Loucy (cell line): Measurements from ENCODE around the gene SDC3.

Experiments used
- H2AFZ ChIP-seq: fragments of 200-600 bp; sonication (generic); 2 replicates; pipeline ENCODE4 v1.6.0; 2016; ENCODE audit warnings: antibody characterized with exemption, mild to moderate bottlenecking, low read length, moderate library complexity
- H3F3A ChIP-seq: fragments of 200-600 bp; 2 replicates; pipeline ENCODE4 v1.6.0; 2016; ENCODE audit warnings: antibody characterized with exemption, low read depth, mild to moderate bottlenecking
- H3K27me3 ChIP-seq: fragments of 200-600 bp; sonication (generic); 2 replicates; pipeline ENCODE4 v1.6.1; 2014; ENCODE audit warnings: low read length, mild to moderate bottlenecking; ENCODE audit not compliant: insufficient read depth, poor library complexity, severe bottlenecking
- H3K36me3 ChIP-seq: fragments of 200-600 bp; sonication (generic); 2 replicates; pipeline ENCODE4 v1.6.1; 2016; ENCODE audit warnings: low read length; ENCODE audit not compliant: insufficient read depth
- H3K4me1 ChIP-seq: fragments of 200-600 bp; sonication (generic); 2 replicates; pipeline ENCODE4 v1.5.1; 2014; ENCODE audit warnings: low read length, mild to moderate bottlenecking; ENCODE audit not compliant: insufficient read depth, poor library complexity, severe bottlenecking
- H3K4me2 ChIP-seq: fragments of 200-600 bp; sonication (generic); 2 replicates; pipeline ENCODE4 v1.6.0; 2014; ENCODE audit warnings: antibody characterized with exemption, low read length, low read depth, mild to moderate bottlenecking; ENCODE audit not compliant: poor library complexity, severe bottlenecking
- H3K4me3 ChIP-seq: fragments of 200-600 bp; sonication (generic); 2 replicates; pipeline ENCODE4 v1.5.1; 2014; ENCODE audit warnings: low read length, mild to moderate bottlenecking, mixed read lengths; ENCODE audit not compliant: poor library complexity, severe bottlenecking
- H3K79me2 ChIP-seq: fragments of 200-600 bp; sonication (generic); 2 replicates; pipeline ENCODE4 v1.6.1; 2014; ENCODE audit warnings: low read length; ENCODE audit not compliant: insufficient read depth
- H3K9ac ChIP-seq: fragments of 200-600 bp; sonication (generic); 2 replicates; pipeline ENCODE4 v1.6.0; 2014; ENCODE audit warnings: mild to moderate bottlenecking, low read depth, low read length, moderate library complexity; ENCODE audit not compliant: poor library complexity, severe bottlenecking
- H3K9me2 ChIP-seq: fragments of 200-600 bp; sonication (generic); replicated peaks from 2 replicates; pipeline ENCODE4 v1.6.1; 2016; ENCODE audit warnings: low read depth, low read length, mixed read lengths
- H3K9me3 ChIP-seq: fragments of 200-600 bp; sonication (generic); 2 replicates; pipeline ENCODE4 v1.6.1; 2014; ENCODE audit warnings: mild to moderate bottlenecking, antibody characterized with exemption, low read length, low read depth; ENCODE audit not compliant: insufficient read depth
- H4K20me1 ChIP-seq: fragments of 200-600 bp; sonication (generic); 2 replicates; pipeline ENCODE4 v1.6.0; 2014; ENCODE audit warnings: antibody characterized with exemption, low read length, mild to moderate bottlenecking; ENCODE audit not compliant: insufficient read depth, poor library complexity, severe bottlenecking
- EZH2phosphoT487 ChIP-seq: fragments of 200-600 bp; IDR thresholded peaks from 2 replicates; pipeline ENCODE4 v1.6.1; 2018; ENCODE audit warnings: antibody characterized with exemption, mild to moderate bottlenecking, moderate library complexity, borderline replicate concordance
- TF ChIP-seq, protein P1 (sequence below): fragments of 200-600 bp; sonication (generic); conservative IDR thresholded peaks from 2 replicates; pipeline ENCODE4 v1.5.1; 2014; ENCODE audit warnings: mild to moderate bottlenecking, antibody characterized with exemption, low read length

Gene SDC3

DNA sequence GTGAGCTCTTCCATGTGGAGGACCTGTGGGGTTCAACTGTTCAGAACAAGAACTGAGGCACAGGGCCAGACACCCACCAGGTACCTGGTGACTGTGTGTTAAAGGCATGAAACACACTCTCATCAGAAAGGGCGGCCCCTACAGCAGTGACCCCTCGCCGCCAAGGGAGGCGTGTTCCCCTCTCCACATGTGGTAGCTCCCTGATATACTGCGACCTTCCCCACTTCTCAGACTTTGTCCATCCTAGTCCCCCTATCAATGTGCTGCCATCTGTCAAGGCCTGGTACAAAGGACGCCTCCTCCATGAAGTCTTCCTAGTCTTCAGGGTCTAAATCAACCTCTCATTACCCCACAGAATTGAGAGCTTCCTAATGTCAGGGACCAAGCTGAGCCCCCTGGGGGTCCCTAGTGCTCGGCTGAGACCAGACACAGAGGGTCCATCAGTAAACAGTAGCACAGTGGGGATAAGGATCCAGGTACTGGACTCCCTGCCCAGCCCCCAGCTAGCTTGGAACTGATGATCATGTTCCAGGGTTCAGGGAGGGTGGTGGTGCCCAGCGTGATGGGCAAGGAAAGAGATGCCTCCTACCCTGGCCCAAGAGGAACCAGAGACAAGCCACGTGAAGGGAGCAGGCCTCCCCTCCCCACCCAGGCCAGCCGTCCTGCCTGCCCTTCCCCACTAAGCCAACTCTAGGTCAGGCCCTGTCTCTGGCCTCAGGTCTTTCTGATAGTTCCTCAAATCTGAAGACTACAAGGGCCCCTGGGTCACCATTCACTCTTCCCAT is 10.3 kb downstream of the SDC3 start:
- H3K9ac ChIP-seq: no peak overlapping the region
- H3K4me2 ChIP-seq: no peak overlapping the region
- no peaks in the 10 kb centered on the region for H3K4me1 ChIP-seq
- H4K20me1 ChIP-seq: no peaks in the 10 kb centered on the region
- peaks cover 7% of the 10 kb centered on the region for H3K27me3 ChIP-seq
- H3K79me2 ChIP-seq: no peaks in the 10 kb centered on the region
- H3K9me3 ChIP-seq: no peaks in the 10 kb centered on the region
- no peak overlapping the region for H2AFZ ChIP-seq
- TF ChIP-seq, protein P1, sequence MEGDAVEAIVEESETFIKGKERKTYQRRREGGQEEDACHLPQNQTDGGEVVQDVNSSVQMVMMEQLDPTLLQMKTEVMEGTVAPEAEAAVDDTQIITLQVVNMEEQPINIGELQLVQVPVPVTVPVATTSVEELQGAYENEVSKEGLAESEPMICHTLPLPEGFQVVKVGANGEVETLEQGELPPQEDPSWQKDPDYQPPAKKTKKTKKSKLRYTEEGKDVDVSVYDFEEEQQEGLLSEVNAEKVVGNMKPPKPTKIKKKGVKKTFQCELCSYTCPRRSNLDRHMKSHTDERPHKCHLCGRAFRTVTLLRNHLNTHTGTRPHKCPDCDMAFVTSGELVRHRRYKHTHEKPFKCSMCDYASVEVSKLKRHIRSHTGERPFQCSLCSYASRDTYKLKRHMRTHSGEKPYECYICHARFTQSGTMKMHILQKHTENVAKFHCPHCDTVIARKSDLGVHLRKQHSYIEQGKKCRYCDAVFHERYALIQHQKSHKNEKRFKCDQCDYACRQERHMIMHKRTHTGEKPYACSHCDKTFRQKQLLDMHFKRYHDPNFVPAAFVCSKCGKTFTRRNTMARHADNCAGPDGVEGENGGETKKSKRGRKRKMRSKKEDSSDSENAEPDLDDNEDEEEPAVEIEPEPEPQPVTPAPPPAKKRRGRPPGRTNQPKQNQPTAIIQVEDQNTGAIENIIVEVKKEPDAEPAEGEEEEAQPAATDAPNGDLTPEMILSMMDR: no peak
- no peak for TF ChIP-seq EZH2phosphoT487
- H3K9me2 ChIP-seq: no peaks in the 10 kb centered on the region
- H3K36me3 ChIP-seq: no peaks in the 10 kb centered on the region
- no peaks in the 10 kb centered on the region for H3F3A ChIP-seq
- no peak overlapping the region for H3K4me3 ChIP-seq

DNA sequence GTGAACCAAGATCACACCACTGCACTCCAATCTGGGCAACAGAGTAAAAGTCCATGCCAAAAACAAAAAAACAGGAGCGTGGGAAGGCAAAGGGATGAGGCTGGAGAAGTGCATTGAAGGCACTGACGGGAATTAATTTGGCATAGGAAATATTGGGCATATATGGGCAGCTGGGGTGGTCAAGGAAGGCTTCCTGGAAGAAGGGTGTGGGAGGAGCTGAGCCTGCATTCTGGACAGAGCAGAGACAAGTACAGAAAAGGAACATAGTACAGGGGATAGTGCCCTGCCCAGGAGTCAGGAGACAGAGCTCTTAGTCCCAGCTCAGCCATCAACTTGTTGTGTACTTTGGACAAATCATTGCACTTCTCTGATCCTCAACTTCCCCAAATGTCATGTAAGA is 11.7 kb downstream of the SDC3 start:
- H4K20me1 ChIP-seq: no peaks in the 10 kb centered on the region
- no peak for TF ChIP-seq EZH2phosphoT487
- TF ChIP-seq, protein P1: no peak

DNA sequence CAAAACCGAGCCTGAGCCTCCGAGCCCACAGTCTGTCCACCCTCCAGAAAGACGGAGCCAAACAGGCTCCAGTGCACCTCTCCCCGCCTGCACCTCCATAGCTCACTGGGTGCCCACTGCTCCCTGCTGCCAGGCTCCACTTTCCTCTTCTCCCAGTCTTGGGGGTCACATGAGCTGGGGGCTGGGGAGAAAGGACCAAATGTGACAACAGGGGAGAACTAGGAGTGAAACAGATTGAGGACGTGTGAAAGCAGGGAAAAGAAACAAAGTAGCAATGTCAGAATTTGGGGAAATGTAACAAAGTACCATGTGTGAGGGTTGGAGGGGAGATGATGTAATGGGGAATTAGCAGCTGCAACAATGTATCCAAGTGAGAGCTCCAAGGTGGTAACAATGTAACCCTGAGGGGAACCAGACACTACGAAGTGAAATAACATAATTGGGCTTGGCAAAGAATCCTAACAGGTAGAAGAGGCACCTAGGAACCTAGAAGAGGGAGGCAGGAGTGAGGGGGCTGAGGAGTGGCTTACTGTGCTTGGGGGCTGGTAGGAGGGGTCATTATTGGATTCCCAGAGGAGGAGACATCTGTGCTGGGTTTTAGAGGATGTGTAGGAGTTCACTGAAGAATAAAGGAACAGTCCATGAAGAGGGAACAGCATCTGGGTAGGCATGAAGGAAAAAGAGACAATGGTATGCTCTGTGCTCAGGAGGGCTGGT is 12.5 kb downstream of the SDC3 start:
- H3K4me1 ChIP-seq: no peaks in the 10 kb centered on the region
- no peaks in the 10 kb centered on the region for H4K20me1 ChIP-seq
- TF ChIP-seq, protein P1: no peak
- no peak for TF ChIP-seq EZH2phosphoT487
- H3K4me2 ChIP-seq: no peak overlapping the region
- H3K36me3 ChIP-seq: no peaks in the 10 kb centered on the region
- no peak overlapping the region for H3K4me3 ChIP-seq
- H3K79me2 ChIP-seq: no peaks in the 10 kb centered on the region
- no peak overlapping the region for H3K9ac ChIP-seq
- no peaks in the 10 kb centered on the region for H3F3A ChIP-seq
- peaks cover 7% of the 10 kb centered on the region for H3K27me3 ChIP-seq
- no peaks in the 10 kb centered on the region for H3K9me3 ChIP-seq
- H2AFZ ChIP-seq: no peak overlapping the region
- H3K9me2 ChIP-seq: no peaks in the 10 kb centered on the region

More for the DNA sequence above, 11.7 kb downstream of the SDC3 start:
- Histone ChIP-seq H3K9me2 (no peaks in the 10 kb centered on the region), H3K4me1 (no peaks in the 10 kb centered on the region), H3K4me3 (no peak overlapping the region), H3K36me3 (no peaks in the 10 kb centered on the region), H3K9me3 (no peaks in the 10 kb centered on the region), H2AFZ (no peak overlapping the region), H3K79me2 (no peaks in the 10 kb centered on the region), H3F3A (no peaks in the 10 kb centered on the region), H3K27me3 (peaks cover 7% of the 10 kb centered on the region), H3K4me2 (no peak overlapping the region), H3K9ac (no peak overlapping the region)
